A549 (cell line): ENCODE measurements around the gene TNPO3. TPM values are rescaled to one million over a fixed set of nuclear protein-coding genes. Genes with fewer than 3 reads are reported as not detected.

Experiments
- ATAC-seq, 2 experiments: fragments of 200-7000 bp in 1 of 2; fragments of >200 bp in 1 of 2; cut with Nextera tagmentation in 1 of 2; cut with Tn5 transposase in 1 of 2; 3 replicates each; pipeline versions ENCODE4 v1.8.0 to v1.9.1; 2018 to 2020; ENCODE audit warnings: mild to moderate bottlenecking in 1 of 2, moderate library complexity in 1 of 2
- CTCF ChIA-PET: fragments of 300-600 bp; sonication (Branson Sonifier 250); formaldehyde crosslinking; extraction: SDS; loops from one replicate; lab custom pipeline; 2021; ENCODE audit warnings: antibody characterized with exemption, inconsistent platforms; lab: Yijun Ruan, JAX
- POLR2A ChIA-PET: fragments of 350-600 bp; formaldehyde crosslinking; extraction: SDS; loops from one replicate; lab custom pipeline; 2021; ENCODE audit warnings: antibody characterized with exemption, inconsistent platforms; lab: Yijun Ruan, JAX
- DNase-seq, 2 experiments: peaks; one replicate each; pipeline versions ENCODE4 v3.0.0 to v3.0.0-alpha.2; 2011 to 2016; ENCODE audit warnings: low read depth in 1 of 2, low spot score in 1 of 2
- FAIRE-seq: peaks from 2 replicates; lab custom pipeline; 2011; peaks lifted over from hg19 to GRCh38; lab: Jason Lieb, UNC
- H3K27ac ChIP-seq, 2 experiments: fragments of >200 bp; sonication (Bioruptor Twin); formaldehyde crosslinking; 3 replicates each; pipeline ENCODE4 v1.5.1; 2016 to 2017
- H3K4me1 ChIP-seq: fragments of >200 bp; sonication (Bioruptor Twin); formaldehyde crosslinking; 3 replicates; pipeline ENCODE4 v1.6.1; 2016
- H3K4me2 ChIP-seq: fragments of >200 bp; sonication (Bioruptor Twin); formaldehyde crosslinking; 3 replicates; pipeline ENCODE4 v1.6.1; 2016
- H3K4me3 ChIP-seq: fragments of >200 bp; sonication (Bioruptor Twin); formaldehyde crosslinking; 3 replicates; pipeline ENCODE4 v1.5.1; 2016
- H3K9me3 ChIP-seq: fragments of >200 bp; sonication (Bioruptor Twin); formaldehyde crosslinking; 3 replicates; pipeline ENCODE4 v1.6.1; 2016
- ATOH8 ChIP-seq: fragments of 250-450 bp; sonication (Bioruptor Pico); IDR thresholded peaks from 2 replicates; pipeline ENCODE4 v1.5.0; 2020; ENCODE audit warnings: low read depth, mild to moderate bottlenecking, moderate library complexity
- BCL3 ChIP-seq: fragments of >200 bp; sonication (Bioruptor Twin); formaldehyde crosslinking; IDR thresholded peaks from 3 replicates; pipeline ENCODE4 v1.6.1; 2016
- CHD2 ChIP-seq: fragments of 150-350 bp; IDR thresholded peaks from 2 replicates; pipeline ENCODE4 v1.6.1; 2014; ENCODE audit warnings: low read length; ENCODE audit not compliant: partially characterized antibody
- CHD4 ChIP-seq: fragments of 200-600 bp; sonication (generic); IDR thresholded peaks from 2 replicates; pipeline ENCODE4 v1.6.1; 2016; ENCODE audit warnings: antibody characterized with exemption, mild to moderate bottlenecking, borderline replicate concordance
- EHMT2 ChIP-seq: fragments of 200-600 bp; sonication (generic); IDR thresholded peaks from 2 replicates; pipeline ENCODE4 v1.6.1; 2016; ENCODE audit warnings: antibody characterized with exemption, low read depth, mild to moderate bottlenecking, moderate library complexity
- ELK1 ChIP-seq: fragments of 150-350 bp; IDR thresholded peaks from 2 replicates; pipeline ENCODE4 v1.6.1; 2014; ENCODE audit warnings: low read depth, mild to moderate bottlenecking, low read length
- FOSB ChIP-seq: fragments of 250-450 bp; sonication (Bioruptor Pico); IDR thresholded peaks from 2 replicates; pipeline ENCODE4 v1.5.0; 2020; ENCODE audit warnings: mild to moderate bottlenecking, moderate library complexity
- FOSL2 ChIP-seq, 2 experiments: fragments of 450-650 bp in 1 of 2; fragments of >200 bp in 1 of 2; sonication (Bioruptor Twin) in 1 of 2; formaldehyde crosslinking; IDR thresholded peaks; 2 replicates each; pipeline versions ENCODE4 v1.5.0 to v1.6.1; 2016 to 2020; ENCODE audit warnings: mild to moderate bottlenecking in 1 of 2, moderate library complexity in 1 of 2
- GATA3 ChIP-seq: IDR thresholded peaks from 2 replicates; pipeline ENCODE4 v1.6.1; 2012; ENCODE audit warnings: borderline replicate concordance
- HMGXB4 ChIP-seq: fragments of 250-450 bp; sonication (Bioruptor Pico); IDR thresholded peaks from 2 replicates; pipeline ENCODE4 v1.5.0; 2021; ENCODE audit warnings: mild to moderate bottlenecking, moderate library complexity, borderline replicate concordance
- HOXA7 ChIP-seq: fragments of 250-450 bp; sonication (Bioruptor Pico); IDR thresholded peaks from 2 replicates; pipeline ENCODE4 v1.5.0; 2020; ENCODE audit warnings: mild to moderate bottlenecking, moderate library complexity
- KDM1A ChIP-seq: fragments of 200-600 bp; sonication (generic); IDR thresholded peaks from 2 replicates; pipeline ENCODE4 v1.6.1; 2016; ENCODE audit warnings: low read depth, mild to moderate bottlenecking
- MAX ChIP-seq: IDR thresholded peaks from 2 replicates; pipeline ENCODE4 v1.6.1; 2012
- MAZ ChIP-seq: fragments of 150-350 bp; IDR thresholded peaks from 2 replicates; pipeline ENCODE4 v1.6.1; 2014; ENCODE audit warnings: antibody characterized with exemption, low read depth, low read length, borderline replicate concordance
- NFE2L2 ChIP-seq: fragments of 150-350 bp; conservative IDR thresholded peaks from 2 replicates; pipeline ENCODE4 v1.6.1; 2014; ENCODE audit warnings: low read length
- POLR2A ChIP-seq: IDR thresholded peaks from 2 replicates; pipeline ENCODE4 v1.6.1; 2012; ENCODE audit warnings: mild to moderate bottlenecking, low read length
- RFX5 ChIP-seq: fragments of 450-650 bp; IDR thresholded peaks from 2 replicates; pipeline ENCODE4 v1.7.1; 2014; ENCODE audit warnings: antibody characterized with exemption, mild to moderate bottlenecking, moderate library complexity
- RNF2 ChIP-seq: fragments of 200-600 bp; sonication (generic); IDR thresholded peaks from 2 replicates; pipeline ENCODE4 v1.6.1; 2016; ENCODE audit warnings: low read depth, mild to moderate bottlenecking, antibody characterized with exemption, moderate library complexity, borderline replicate concordance
- SMC3 ChIP-seq: fragments of >200 bp; sonication (Bioruptor Twin); formaldehyde crosslinking; IDR thresholded peaks from 3 replicates; pipeline ENCODE4 v1.6.1; 2018; ENCODE audit warnings: inconsistent platforms
- SREBF2 ChIP-seq: fragments of 450-650 bp; IDR thresholded peaks from 2 replicates; pipeline ENCODE4 v1.6.1; 2014; ENCODE audit warnings: mild to moderate bottlenecking, moderate library complexity
- ZNF302 ChIP-seq: fragments of 250-450 bp; sonication (Bioruptor Pico); IDR thresholded peaks from 2 replicates; pipeline ENCODE4 v1.9.0; 2021; ENCODE audit warnings: inconsistent platforms, mild to moderate bottlenecking, moderate library complexity
- whole genome bisulfite sequencing: methylation state at CpG from one replicate; pipeline ENCODE4 v1.1.6; 2017; ENCODE audit errors: missing lambda C conversion rate; 5-methylcytosine and 5-hydroxymethylcytosine counted together
- polyA plus RNA-seq, 4 experiments: library from polyadenylated mRNA; depleted of rRNA in 3 of 4; stranded (reverse); fragments of >200 nt; fragmentation: RNase III in 1 of 4; extraction: RNeasy Plus Mini Kit Qiagen cat#74134 plus additional on column Dnase treatment in 1 of 4; gene quantifications; 2 replicates in 3 of 4; 3 replicates in 1 of 4; pipeline ENCODE4 v1.2.3, GENCODE V29; 2011 to 2017

Gene TNPO3
- polyA plus RNA-seq, 2 of the 4 experiments (the other 2 are of a cell fraction), result 43.2 to 66.9 TPM

GRCh38 chr7:128962899-128963298, 92.0 kb downstream of the TNPO3 start:
- ATAC-seq, result no peak
- FAIRE-seq, result no peak
- CTCF ChIA-PET, result interaction anchor here (0.5 to 1.3 kb wide), 3 partner anchors 10 to 200 kb away, joined by 3 to 4 read pairs (median 4); no protein-coding TSS in a partner anchor
- POLR2A ChIA-PET, result interaction anchor here (0.7 kb wide), 1 partner anchor 91 kb away, joined by 3 read pairs; no protein-coding TSS in a partner anchor
- DNase-seq, result no peak
- H3K4me1 ChIP-seq, result no peaks in the 10 kb centered on the region
- H3K9me3 ChIP-seq, result no peaks in the 10 kb centered on the region
- H3K4me3 ChIP-seq, result no peak overlapping the region
- no peak overlapping the region for H3K4me2 ChIP-seq
- no peak for TF ChIP-seq EHMT2
- TF ChIP-seq ELK1, result no peak
- TF ChIP-seq POLR2A, result no peak
- TF ChIP-seq NFE2L2, result no peak
- no peak for TF ChIP-seq SMC3
- TF ChIP-seq CHD4, result no peak
- TF ChIP-seq GATA3, result no peak
- no peak for TF ChIP-seq RNF2
- TF ChIP-seq BCL3, result no peak
- no peak for TF ChIP-seq RFX5
- no peak for TF ChIP-seq HMGXB4
- TF ChIP-seq FOSB (CRISPR knock-in tag), result no peak
- no peak for TF ChIP-seq SREBF2
- TF ChIP-seq, all 56 proteins: peak for 0
- H3K27ac ChIP-seq, result no peak overlapping the region

- Histone ChIP-seq H3K4me1 (no peaks in the 10 kb centered on the region), H3K4me3 (no peak overlapping the region), H3K9me3 (no peaks in the 10 kb centered on the region), H3K27ac (no peak overlapping the region), H3K4me2 (no peak overlapping the region)
- FAIRE-seq (no peak), DNase-seq (no peak), ATAC-seq (no peak)
- WGBS, result 92% methylated on average over 8 of the region's 8 CpGs
- CTCF ChIA-PET, result interaction anchor here (1.6 to 1.7 kb wide), 2 partner anchors 15 to 130 kb away, joined by 6 read pairs; no protein-coding TSS in a partner anchor
- POLR2A ChIA-PET, result interaction anchor here (0.6 kb wide), 1 partner anchor 24 kb away, joined by 3 read pairs; the partner anchor contains the start of gene IRF5
- TF ChIP-seq CHD2 (no peak), KDM1A (no peak), ELK1 (no peak)
Measured at GRCh38 chr7:128961030-128961659, 93.8 kb downstream of the TNPO3 start.

- WGBS, result 99% methylated on average over 4 of the region's 4 CpGs
- DNase-seq (no peak), ATAC-seq (no peak), FAIRE-seq (no peak)
- H3K4me2 ChIP-seq, result no peak overlapping the region
- no peaks in the 10 kb centered on the region for H3K4me1 ChIP-seq
- TF ChIP-seq MAZ (no peak), HOXA7 (CRISPR knock-in tag) (no peak), ELK1 (no peak), ATOH8 (CRISPR knock-in tag) (no peak), FOSL2 (IDR thresholded peaks at IDR 0.05) (no peak), FOSL2 (CRISPR knock-in tag; IDR thresholded peaks at IDR 0.05) (no peak), MAX (no peak), HMGXB4 (no peak), ZNF302 (no peak)
- H3K27ac ChIP-seq, result no peak overlapping the region
- no peak overlapping the region for H3K4me3 ChIP-seq
- CTCF ChIA-PET, result interaction anchor here (1.6 kb wide), 1 partner anchor 13 kb away, joined by 6 read pairs; no protein-coding TSS in a partner anchor
- H3K9me3 ChIP-seq, result no peaks in the 10 kb centered on the region
- POLR2A ChIA-PET, result no interaction called here
Measured at GRCh38 chr7:128959296-128959695, 95.6 kb downstream of the TNPO3 start.
